ENCODE data around the gene HAP1.
A peak's percentile ranks its signal among the peaks of the same experiment; 100 is the strongest.

DNA sequence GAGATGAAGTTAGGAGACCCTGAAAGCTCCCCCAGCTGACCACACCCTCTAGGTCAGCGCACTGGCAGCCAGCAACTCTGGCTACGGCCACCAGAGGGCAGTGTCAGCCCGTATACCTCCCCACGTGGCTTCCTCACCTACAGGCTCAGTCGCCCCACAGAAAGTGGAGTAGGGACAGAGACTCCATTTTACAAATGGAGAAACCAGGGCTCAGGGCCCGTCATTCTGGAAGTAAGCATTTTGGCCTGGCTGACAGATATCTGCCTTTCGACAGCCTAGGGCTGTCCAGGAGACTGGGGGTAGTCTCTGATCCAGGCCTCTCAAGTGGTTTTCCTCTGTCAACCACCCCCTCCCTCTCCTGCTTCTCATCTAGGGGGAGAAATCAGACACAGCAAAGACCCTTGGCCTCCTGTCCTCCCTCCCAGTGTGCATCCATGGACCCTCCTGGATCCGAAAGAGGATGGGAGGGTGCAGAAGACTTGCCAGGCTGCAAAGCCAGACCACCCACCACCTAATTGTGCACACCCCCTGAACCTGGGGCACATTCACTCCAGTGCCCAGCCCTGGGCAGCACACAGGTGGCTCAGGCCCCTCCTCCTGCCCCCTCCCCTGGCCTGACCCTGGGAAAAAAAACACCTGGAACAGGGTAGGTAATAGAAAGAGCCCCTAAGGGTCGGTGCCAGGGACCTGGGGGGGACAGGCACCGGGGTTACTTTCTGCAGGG, 3.8 kb upstream of the HAP1 start:
- no peak for TF ChIP-seq POLR2A (IDR thresholded peaks at IDR 0.05)
- TF ChIP-seq, protein P1, sequence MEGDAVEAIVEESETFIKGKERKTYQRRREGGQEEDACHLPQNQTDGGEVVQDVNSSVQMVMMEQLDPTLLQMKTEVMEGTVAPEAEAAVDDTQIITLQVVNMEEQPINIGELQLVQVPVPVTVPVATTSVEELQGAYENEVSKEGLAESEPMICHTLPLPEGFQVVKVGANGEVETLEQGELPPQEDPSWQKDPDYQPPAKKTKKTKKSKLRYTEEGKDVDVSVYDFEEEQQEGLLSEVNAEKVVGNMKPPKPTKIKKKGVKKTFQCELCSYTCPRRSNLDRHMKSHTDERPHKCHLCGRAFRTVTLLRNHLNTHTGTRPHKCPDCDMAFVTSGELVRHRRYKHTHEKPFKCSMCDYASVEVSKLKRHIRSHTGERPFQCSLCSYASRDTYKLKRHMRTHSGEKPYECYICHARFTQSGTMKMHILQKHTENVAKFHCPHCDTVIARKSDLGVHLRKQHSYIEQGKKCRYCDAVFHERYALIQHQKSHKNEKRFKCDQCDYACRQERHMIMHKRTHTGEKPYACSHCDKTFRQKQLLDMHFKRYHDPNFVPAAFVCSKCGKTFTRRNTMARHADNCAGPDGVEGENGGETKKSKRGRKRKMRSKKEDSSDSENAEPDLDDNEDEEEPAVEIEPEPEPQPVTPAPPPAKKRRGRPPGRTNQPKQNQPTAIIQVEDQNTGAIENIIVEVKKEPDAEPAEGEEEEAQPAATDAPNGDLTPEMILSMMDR (IDR thresholded peaks at IDR 0.05 in 4 of 5, conservative IDR thresholded peaks at IDR 0.05 in 1 of 5), result peak; percentile 96 to 99 (median 98)
